ENCODE measurements around the gene SRBD1.

SRBD1 gene

DNA sequence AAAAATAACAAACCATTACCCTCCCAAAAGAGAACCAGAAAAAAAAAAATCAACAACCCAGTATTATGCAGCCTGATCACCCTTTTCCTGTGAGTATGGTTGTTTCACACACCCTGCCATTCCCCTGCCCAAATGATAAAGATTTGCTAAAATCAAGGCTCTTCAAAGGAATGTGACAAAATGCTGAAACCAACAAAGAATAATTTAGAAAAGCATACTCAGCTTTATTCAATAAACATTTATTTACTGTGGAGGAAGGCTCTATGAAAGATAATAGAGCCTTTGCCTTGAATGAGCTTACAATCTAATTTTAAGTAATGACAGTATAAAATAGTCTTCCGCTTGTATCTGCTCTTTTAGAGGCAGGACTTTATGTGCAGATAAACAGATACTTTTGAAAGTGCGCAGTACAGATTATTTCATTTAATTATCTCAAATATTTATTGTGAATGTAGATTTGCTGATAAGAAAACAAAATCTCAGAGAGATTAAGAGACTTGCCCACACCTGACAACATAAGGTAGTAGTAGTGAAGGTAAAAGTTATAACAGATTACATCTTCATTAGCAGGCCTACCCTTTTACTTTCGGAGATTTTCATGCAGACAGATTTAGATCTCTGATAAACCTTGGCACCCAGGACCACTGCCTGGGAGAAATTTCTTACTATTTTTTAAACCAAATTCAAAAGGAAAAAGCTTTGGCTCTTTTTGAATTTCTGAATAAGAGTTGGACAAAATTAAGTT, 211.9 kb downstream of the SRBD1 start:
- no peak for DNase-seq (ENCODE audit: extremely low read depth, insufficient read length)
- no peaks in the 10 kb centered on the region; the same call in 1 of the 2 replicates for H3K36me3 ChIP-seq (ENCODE audit: control insufficient read depth, insufficient read depth, low read length)
- no peaks in the 10 kb centered on the region for H3K27me3 ChIP-seq (replicated peaks; ENCODE audit: control insufficient read depth, insufficient read depth, low read length)
- no peak overlapping the region for H3K4me3 ChIP-seq (replicated peaks; ENCODE audit: low read depth, low read length)
- TF ChIP-seq, protein P1, sequence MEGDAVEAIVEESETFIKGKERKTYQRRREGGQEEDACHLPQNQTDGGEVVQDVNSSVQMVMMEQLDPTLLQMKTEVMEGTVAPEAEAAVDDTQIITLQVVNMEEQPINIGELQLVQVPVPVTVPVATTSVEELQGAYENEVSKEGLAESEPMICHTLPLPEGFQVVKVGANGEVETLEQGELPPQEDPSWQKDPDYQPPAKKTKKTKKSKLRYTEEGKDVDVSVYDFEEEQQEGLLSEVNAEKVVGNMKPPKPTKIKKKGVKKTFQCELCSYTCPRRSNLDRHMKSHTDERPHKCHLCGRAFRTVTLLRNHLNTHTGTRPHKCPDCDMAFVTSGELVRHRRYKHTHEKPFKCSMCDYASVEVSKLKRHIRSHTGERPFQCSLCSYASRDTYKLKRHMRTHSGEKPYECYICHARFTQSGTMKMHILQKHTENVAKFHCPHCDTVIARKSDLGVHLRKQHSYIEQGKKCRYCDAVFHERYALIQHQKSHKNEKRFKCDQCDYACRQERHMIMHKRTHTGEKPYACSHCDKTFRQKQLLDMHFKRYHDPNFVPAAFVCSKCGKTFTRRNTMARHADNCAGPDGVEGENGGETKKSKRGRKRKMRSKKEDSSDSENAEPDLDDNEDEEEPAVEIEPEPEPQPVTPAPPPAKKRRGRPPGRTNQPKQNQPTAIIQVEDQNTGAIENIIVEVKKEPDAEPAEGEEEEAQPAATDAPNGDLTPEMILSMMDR (IDR thresholded peaks at IDR 0.05; ENCODE audit: insufficient read depth, low read length, poor library complexity, severe bottlenecking): no peak

DNA sequence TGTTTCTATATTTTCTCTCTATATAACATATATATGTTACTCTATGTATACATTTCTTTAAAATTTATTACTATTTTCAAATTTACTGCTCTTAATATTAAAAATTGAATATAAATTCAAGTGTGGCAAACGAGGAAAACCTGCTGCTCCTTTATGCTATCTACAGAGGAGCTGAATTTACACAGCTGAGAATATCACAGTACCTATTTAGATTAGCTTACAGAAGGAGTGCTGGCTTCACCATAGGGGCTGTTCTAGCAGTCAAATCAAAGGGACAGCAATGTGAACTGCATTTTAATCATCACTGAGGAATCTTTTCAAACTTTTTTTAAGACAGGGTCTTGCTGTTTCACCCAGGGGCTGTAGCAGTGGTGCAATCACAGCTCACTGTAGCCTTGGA, 213.8 kb downstream of the SRBD1 start:
- TF ChIP-seq, protein P1 (IDR thresholded peaks at IDR 0.05; ENCODE audit: insufficient read depth, low read length, poor library complexity, severe bottlenecking): no peak
- no peak for DNase-seq (ENCODE audit: extremely low read depth, insufficient read length)
- Histone ChIP-seq H3K27me3 (replicated peaks; ENCODE audit: control insufficient read depth, insufficient read depth, low read length) (no peaks in the 10 kb centered on the region), H3K4me3 (replicated peaks; ENCODE audit: low read depth, low read length) (no peak overlapping the region), H3K36me3 (ENCODE audit: control insufficient read depth, insufficient read depth, low read length) (no peaks in the 10 kb centered on the region; the same call in 1 of the 2 replicates)

DNA sequence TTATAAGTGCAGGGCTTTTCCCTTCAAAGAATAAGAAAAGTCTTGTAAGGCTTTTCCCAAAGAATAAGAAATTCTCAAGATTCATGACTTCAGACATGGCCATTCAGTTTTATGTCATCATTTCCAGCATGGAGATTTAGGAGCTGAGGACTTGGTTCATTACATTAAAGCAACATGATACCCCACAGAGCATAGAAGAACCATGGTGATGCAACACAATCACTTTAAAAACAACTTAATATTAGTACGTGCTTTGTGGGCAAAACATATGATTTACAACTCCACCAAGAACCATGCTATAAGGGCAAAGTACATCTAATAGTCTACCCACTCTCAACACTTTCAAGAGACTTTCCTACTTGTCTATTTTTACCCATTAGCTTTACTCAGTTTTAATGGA, 214.4 kb downstream of the SRBD1 start:
- no peaks in the 10 kb centered on the region for H3K27me3 ChIP-seq (replicated peaks; ENCODE audit: control insufficient read depth, insufficient read depth, low read length)
- no peak overlapping the region for H3K4me3 ChIP-seq (replicated peaks; ENCODE audit: low read depth, low read length)
- no peak for DNase-seq (ENCODE audit: extremely low read depth, insufficient read length)
- TF ChIP-seq, protein P1 (IDR thresholded peaks at IDR 0.05; ENCODE audit: insufficient read depth, low read length, poor library complexity, severe bottlenecking): no peak
- H3K36me3 ChIP-seq (ENCODE audit: control insufficient read depth, insufficient read depth, low read length): no peaks in the 10 kb centered on the region; the same call in 1 of the 2 replicates

DNA sequence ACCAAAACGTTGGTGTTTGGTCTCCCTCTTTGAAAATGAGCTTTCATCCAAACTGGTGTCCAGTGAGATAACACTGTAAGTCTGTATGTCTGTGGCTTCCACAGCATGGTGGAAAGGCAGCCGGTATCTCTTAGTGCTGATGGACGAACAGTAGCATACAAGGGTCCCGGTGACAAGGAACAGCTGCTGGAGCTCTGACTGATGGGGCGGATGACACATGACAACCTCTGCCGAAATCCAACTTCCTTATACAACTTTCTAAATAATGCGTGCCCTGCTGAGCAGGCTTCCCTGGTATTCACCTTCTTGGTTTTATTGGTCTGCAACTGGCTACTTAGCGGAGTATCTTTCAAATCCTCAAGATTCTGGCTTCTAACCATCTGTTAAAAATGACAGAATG, 216.2 kb downstream of the SRBD1 start:
- Histone ChIP-seq H3K27me3 (replicated peaks; ENCODE audit: control insufficient read depth, insufficient read depth, low read length) (no peaks in the 10 kb centered on the region), H3K4me3 (replicated peaks; ENCODE audit: low read depth, low read length) (no peak overlapping the region), H3K36me3 (ENCODE audit: control insufficient read depth, insufficient read depth, low read length) (no peaks in the 10 kb centered on the region; the same call in 1 of the 2 replicates)

DNA sequence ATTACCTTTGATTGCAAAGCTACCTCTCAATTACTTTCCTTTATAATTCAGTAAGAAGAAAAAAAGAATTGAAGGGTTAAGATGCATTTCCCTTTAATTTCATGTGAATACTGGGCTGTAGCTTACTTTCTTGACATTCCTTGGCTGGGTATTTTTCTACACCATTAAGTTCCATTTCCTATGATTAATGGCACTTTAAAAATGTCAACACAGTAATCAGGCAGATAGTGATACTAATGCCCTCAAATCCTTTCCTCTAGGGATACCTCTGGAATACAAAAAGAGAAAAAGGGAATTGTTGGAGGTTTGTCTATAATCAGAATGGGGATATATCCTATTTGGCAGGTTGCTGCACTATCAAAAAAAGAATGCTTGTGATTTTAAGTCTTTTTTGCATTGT, 216.9 kb downstream of the SRBD1 start:
- TF ChIP-seq, protein P1 (IDR thresholded peaks at IDR 0.05; ENCODE audit: insufficient read depth, low read length, poor library complexity, severe bottlenecking): no peak
- no peak for DNase-seq (ENCODE audit: extremely low read depth, insufficient read length)
- Histone ChIP-seq H3K27me3 (replicated peaks; ENCODE audit: control insufficient read depth, insufficient read depth, low read length) (no peaks in the 10 kb centered on the region), H3K36me3 (ENCODE audit: control insufficient read depth, insufficient read depth, low read length) (no peaks in the 10 kb centered on the region; the same call in 1 of the 2 replicates), H3K4me3 (replicated peaks; ENCODE audit: low read depth, low read length) (no peak overlapping the region)

More for the DNA sequence above, 216.2 kb downstream of the SRBD1 start:
- DNase-seq (ENCODE audit: extremely low read depth, insufficient read length): no peak
- TF ChIP-seq, protein P1 (IDR thresholded peaks at IDR 0.05; ENCODE audit: insufficient read depth, low read length, poor library complexity, severe bottlenecking): no peak
